ENCODE results near the gene MAB21L2.

MAB21L2 gene

GRCh38 chr4:150577796-150578195 is 4.2 kb upstream of the MAB21L2 start:
- DNase-seq (ENCODE audit: low read depth) = no peak

GRCh38 chr4:150578745-150579501 is 3.0 kb upstream of the MAB21L2 start:
- no peak for DNase-seq (ENCODE audit: low read depth)

GRCh38 chr4:150579551-150580234 is 2.3 kb upstream of the MAB21L2 start:
- DNase-seq (ENCODE audit: low read depth) = no peak

GRCh38 chr4:150580306-150580705 is 1.6 kb upstream of the MAB21L2 start:
- no peak for DNase-seq (ENCODE audit: low read depth)

GRCh38 chr4:150581056-150581605 is 820 bp upstream of the MAB21L2 start:
- no peak for DNase-seq (ENCODE audit: low read depth)

- DNase-seq (ENCODE audit: low read depth) = no peak
Observed at GRCh38 chr4:150581641-150582051, 305 bp upstream of the MAB21L2 start.

GRCh38 chr4:150582873-150583286 is 929 bp downstream of the MAB21L2 start:
- DNase-seq (ENCODE audit: low read depth) = no peak

- DNase-seq (ENCODE audit: low read depth) = no peak
Observed at GRCh38 chr4:150583287-150584110, 1.5 kb downstream of the MAB21L2 start.

GRCh38 chr4:150584111-150584915 is 2.4 kb downstream of the MAB21L2 start:
- no peak for DNase-seq (ENCODE audit: low read depth)

- DNase-seq (ENCODE audit: low read depth) = no peak
Observed at GRCh38 chr4:150585611-150586010, 3.7 kb downstream of the MAB21L2 start.

GRCh38 chr4:150586162-150586810 is 4.3 kb downstream of the MAB21L2 start:
- DNase-seq (ENCODE audit: low read depth) = no peak

- DNase-seq (ENCODE audit: low read depth) = no peak
Observed at GRCh38 chr4:150588316-150588715, 6.4 kb downstream of the MAB21L2 start.

GRCh38 chr4:150589157-150589556 is 7.2 kb downstream of the MAB21L2 start:
- DNase-seq (ENCODE audit: low read depth) = no peak

- DNase-seq (ENCODE audit: low read depth) = no peak
Observed at GRCh38 chr4:150590631-150591030, 8.7 kb downstream of the MAB21L2 start.

- no peak for DNase-seq (ENCODE audit: low read depth)
Observed at GRCh38 chr4:150591406-150591805, 9.5 kb downstream of the MAB21L2 start.

GRCh38 chr4:150591904-150592303 is 10.0 kb downstream of the MAB21L2 start:
- DNase-seq (ENCODE audit: low read depth) = no peak

- no peak for DNase-seq (ENCODE audit: low read depth)
Observed at GRCh38 chr4:150593996-150594395, 12.0 kb downstream of the MAB21L2 start.

GRCh38 chr4:150598909-150599308 is 17.0 kb downstream of the MAB21L2 start:
- no peak for DNase-seq (ENCODE audit: low read depth)

GRCh38 chr4:150599547-150599946 is 17.6 kb downstream of the MAB21L2 start:
- no peak for DNase-seq (ENCODE audit: low read depth)

GRCh38 chr4:150600812-150601445 is 19.0 kb downstream of the MAB21L2 start:
- no peak for DNase-seq (ENCODE audit: low read depth)

GRCh38 chr4:150609131-150609530 is 27.2 kb downstream of the MAB21L2 start:
- DNase-seq (ENCODE audit: low read depth) = no peak

Measured in stimulated activated CD8-positive, alpha-beta memory T cell treated with anti-CD3 and anti-CD28 coated beads, Interleukin-12 subunit alpha, Interleukin-12 subunit beta, amount 100 ng/mL, for 1 hour (primary cell).